HEK293 (cell line): ENCODE results near the gene HCAR2.
A peak's percentile ranks its signal among the peaks of the same experiment; 100 is the strongest.
"Not testable (repeated sequence)": the region's sequence is repeated elsewhere in the genome, so short reads cannot be mapped to it uniquely, and the experiment has no call there.

Source experiments
- CTCF ChIA-PET: fragments of 350-600 bp; formaldehyde crosslinking; extraction: SDS; loops from one replicate; lab custom pipeline; 2021; ENCODE audit warnings: antibody characterized with exemption; lab: Yijun Ruan, JAX
- POLR2A ChIA-PET: fragments of 300-600 bp; formaldehyde crosslinking; extraction: SDS; loops from one replicate; lab custom pipeline; 2020; ENCODE audit warnings: antibody characterized with exemption, inconsistent platforms; lab: Yijun Ruan, JAX
- H3K27ac ChIP-seq: fragments of 200-500 bp; sonication (Bioruptor generic); 2 replicates; pipeline ENCODE4 v1.5.1; 2014; ENCODE audit warnings: low read depth, low read length, control low read depth, inconsistent platforms; ENCODE audit errors: extremely low read depth
- H3K36me3 ChIP-seq, 2 experiments: fragments of 200-500 bp in 1 of 2; sonication (Bioruptor generic) in 1 of 2; 1 replicate in 1 of 2; 2 replicates in 1 of 2; pipeline ENCODE4 v1.5.1; 2014 to 2017; ENCODE audit warnings: inconsistent platforms in 2 of 2, low read length in 2 of 2; ENCODE audit not compliant: control insufficient read depth in 2 of 2, insufficient read depth in 1 of 2
- H3K4me1 ChIP-seq: fragments of 200-500 bp; sonication (Bioruptor generic); 2 replicates; pipeline ENCODE4 v1.5.1; 2014; ENCODE audit warnings: mild to moderate bottlenecking, low read length, inconsistent platforms; ENCODE audit not compliant: control insufficient read depth, insufficient read depth
- H3K4me3 ChIP-seq: 2 replicates; pipeline ENCODE4 v1.5.1; 2011; ENCODE audit warnings: low read depth, mild to moderate bottlenecking, control low read depth, low read length, moderate library complexity
- H3K9me3 ChIP-seq: fragments of 200-500 bp; sonication (Bioruptor generic); 2 replicates; pipeline ENCODE4 v1.5.1; 2014; ENCODE audit warnings: low read depth, low read length, inconsistent platforms; ENCODE audit not compliant: control insufficient read depth, insufficient read depth
- EGR2 ChIP-seq: fragments of 450-650 bp; formaldehyde crosslinking; IDR thresholded peaks from 2 replicates; pipeline ENCODE4 v1.5.1; 2016; ENCODE audit warnings: low read depth, missing biosample characterization, missing genetic modification characterization
- PRDM1 ChIP-seq: fragments of 450-650 bp; formaldehyde crosslinking; IDR thresholded peaks from 2 replicates; pipeline ENCODE4; 2016; ENCODE audit warnings: missing biosample characterization, missing genetic modification characterization
- ZFHX2 ChIP-seq: fragments of 450-650 bp; formaldehyde crosslinking; conservative IDR thresholded peaks from 2 replicates; pipeline ENCODE4 v1.5.1; 2016; ENCODE audit warnings: missing biosample characterization, missing genetic modification characterization
- ZNF366 ChIP-seq: fragments of 450-650 bp; formaldehyde crosslinking; conservative IDR thresholded peaks from 2 replicates; pipeline ENCODE4 v1.5.1; 2016; ENCODE audit warnings: missing biosample characterization, missing genetic modification characterization

The HCAR2 gene

DNA sequence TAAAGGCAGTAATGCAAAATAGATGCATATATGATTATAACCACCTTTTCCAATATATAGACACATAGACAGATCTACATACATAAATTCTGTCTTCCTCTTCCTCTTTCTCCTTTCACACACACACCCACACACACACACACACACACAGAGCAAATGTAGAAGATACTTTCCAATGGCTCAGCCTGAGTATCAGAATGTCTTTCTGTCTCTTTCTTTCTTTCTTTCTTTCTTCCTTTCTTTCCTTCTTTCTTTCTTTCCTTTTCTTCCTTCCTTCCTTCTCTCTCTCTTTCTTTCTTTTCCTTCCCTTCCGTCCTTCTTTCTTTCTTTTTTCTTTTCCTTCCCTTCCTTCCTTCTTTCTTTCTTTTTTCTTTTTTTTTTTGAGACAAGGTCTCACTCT is 8.1 kb upstream of the HCAR2 start:
- H3K4me1 ChIP-seq, POLR2A ChIA-PET, H3K9me3 ChIP-seq, H3K36me3 ChIP-seq, CTCF ChIA-PET, H3K4me3 ChIP-seq, H3K27ac ChIP-seq: not testable (repeated sequence)
- peak; percentile 51 for TF ChIP-seq ZFHX2 (tag by site-specific recombination)
- TF ChIP-seq PRDM1 (tag by site-specific recombination), result 0 out of 2 replicates have a peak, but pooled peaks have one; percentile 53
- 0 out of 2 replicates have a peak, but pooled peaks have one; percentile 13 for TF ChIP-seq EGR2
- peak; percentile 93 for TF ChIP-seq ZNF366 (tag by site-specific recombination)

DNA sequence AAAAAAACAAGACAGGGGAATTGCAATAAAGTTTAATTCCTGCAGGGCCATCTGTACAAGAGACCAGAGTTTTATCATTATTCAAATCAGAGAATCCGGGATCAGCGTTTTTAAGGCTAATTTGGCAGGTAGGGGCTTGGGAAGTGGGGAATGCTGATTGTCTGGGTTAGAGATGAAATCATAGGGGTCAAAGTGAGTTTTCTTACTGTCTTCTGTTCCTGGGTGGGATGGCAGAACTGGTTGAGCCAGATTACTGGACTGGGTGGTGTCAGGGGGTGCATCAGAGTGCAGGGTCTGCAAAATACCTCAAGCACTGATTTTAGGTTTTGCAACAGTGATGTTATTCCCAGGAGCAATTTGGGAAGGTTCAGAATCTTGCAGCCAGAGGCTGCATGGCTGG is 7.2 kb upstream of the HCAR2 start:
- POLR2A ChIA-PET, result interaction anchor here (0.7 kb wide), 1 partner anchor 13 kb away, joined by 3 read pairs; no protein-coding TSS in a partner anchor
- H3K4me1 ChIP-seq, H3K9me3 ChIP-seq, H3K36me3 ChIP-seq, CTCF ChIA-PET, H3K27ac ChIP-seq, H3K4me3 ChIP-seq: not testable (repeated sequence)

DNA sequence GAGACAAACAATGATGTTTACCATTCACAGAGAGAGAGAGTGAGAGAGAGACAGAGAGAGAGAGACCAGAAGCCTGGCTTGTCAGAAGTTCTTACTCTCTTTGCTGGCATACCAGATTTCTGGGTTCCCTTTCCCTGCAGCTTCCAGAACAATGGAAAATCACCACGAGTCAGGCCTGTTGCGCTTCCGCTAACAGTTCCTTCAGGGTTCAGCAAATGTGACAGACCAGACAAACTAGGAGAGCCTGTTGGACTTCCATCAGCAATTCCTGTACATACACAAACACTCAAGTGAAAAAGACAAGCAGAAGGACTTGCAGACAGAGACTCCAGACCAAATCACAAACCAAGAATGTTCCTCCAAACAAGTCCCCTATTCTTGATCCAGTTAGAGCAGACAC is 6.1 kb upstream of the HCAR2 start:
- H3K27ac ChIP-seq, H3K9me3 ChIP-seq, H3K36me3 ChIP-seq, H3K4me3 ChIP-seq, POLR2A ChIA-PET, H3K4me1 ChIP-seq, CTCF ChIA-PET: not testable (repeated sequence)

DNA sequence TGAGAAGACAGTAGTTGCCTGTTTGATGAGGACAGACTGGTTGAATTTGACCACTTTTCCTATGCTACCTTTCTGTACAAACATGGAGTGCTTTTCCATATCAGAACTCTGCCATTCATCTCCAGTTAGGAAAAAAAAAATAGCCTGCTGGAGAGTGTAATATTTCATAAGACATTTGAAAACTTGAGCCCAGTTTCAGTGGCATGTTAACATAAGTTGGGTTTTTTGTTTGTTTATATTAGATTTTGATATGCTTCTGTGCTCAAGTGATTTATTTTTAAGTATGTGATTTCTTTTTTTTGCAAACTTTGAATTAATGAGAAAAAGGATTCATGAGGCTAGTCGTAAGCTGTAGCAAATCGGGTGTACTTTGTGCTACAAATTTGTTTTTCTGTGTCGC is 684 bp upstream of the HCAR2 start:
- H3K9me3 ChIP-seq, H3K36me3 ChIP-seq, CTCF ChIA-PET, H3K27ac ChIP-seq, POLR2A ChIA-PET, H3K4me3 ChIP-seq, H3K4me1 ChIP-seq: not testable (repeated sequence)

DNA sequence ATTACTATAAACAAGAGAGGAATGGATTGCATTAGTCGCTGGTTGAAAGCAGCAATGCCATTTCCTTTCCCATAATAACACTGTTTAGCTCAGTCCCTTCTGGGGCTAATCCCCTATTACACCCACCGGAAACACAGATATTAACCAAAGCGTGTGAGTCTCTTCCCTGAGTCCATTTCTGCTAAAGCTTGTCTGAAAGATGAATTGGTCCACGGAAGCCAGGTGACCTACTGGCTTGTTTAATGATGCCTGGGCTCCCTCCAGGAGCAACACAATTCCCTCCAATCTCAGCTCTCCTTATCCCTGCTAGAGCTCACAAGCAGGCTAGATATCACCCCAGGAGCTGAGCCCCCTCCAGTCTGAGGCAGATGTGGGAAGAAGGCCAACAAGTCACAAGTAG is 1.7 kb downstream of the HCAR2 start:
- H3K27ac ChIP-seq, H3K4me3 ChIP-seq, CTCF ChIA-PET: not testable (repeated sequence)

DNA sequence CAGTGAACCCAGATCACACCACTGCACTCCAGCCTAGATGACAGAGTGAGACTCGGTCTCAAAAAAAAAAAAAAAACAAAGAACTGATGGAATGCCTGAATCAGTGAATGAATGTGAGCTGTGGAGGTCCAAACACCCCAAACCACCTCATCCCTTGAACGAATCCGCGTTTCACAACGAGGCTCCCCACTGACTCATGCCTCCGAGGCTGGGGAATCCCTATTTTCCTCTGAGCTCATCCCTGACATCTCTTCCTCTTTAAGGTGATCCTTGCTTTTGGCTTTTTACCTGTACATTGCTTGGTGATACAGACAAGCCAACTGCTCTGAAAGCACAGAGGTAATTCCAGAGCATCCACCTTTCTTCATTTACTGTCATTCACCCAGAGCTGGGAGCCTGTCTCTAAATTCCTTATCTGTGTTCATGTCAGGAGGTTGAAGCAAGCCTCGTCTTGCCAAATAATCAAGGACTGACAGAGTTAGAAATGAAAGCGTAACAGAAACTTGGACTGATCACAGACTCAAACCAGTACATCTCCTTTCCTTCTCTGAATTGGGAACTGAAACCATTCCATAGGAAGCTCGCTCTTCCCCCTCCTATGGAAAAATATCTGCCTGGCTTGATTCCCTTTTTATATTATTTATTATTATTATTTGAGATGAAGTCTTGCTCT is 3.0 kb downstream of the HCAR2 start:
- H3K4me3 ChIP-seq, H3K27ac ChIP-seq, CTCF ChIA-PET, H3K4me1 ChIP-seq, H3K9me3 ChIP-seq, POLR2A ChIA-PET, H3K36me3 ChIP-seq: not testable (repeated sequence)

More for the DNA sequence above, 1.7 kb downstream of the HCAR2 start:
- H3K36me3 ChIP-seq, H3K9me3 ChIP-seq, POLR2A ChIA-PET, H3K4me1 ChIP-seq: not testable (repeated sequence)

DNA sequence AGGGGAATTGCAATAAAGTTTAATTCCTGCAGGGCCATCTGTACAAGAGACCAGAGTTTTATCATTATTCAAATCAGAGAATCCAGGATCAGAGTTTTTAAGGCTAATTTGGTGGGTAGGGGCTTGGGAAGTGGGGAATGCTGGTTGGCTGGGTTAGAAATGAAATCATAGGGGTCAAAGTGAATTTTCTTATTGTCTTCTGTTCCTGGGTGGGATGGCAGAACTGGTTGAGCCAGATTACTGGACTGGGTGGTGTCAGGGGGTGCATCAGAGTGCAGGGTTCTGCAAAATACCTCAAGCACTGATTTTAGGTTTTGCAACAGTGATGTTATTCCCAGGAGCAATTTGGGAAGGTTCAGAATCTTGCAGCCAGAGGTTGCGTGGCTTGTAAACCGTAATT is 6.2 kb downstream of the HCAR2 start:
- H3K9me3 ChIP-seq, H3K36me3 ChIP-seq, H3K4me1 ChIP-seq, H3K27ac ChIP-seq, H3K4me3 ChIP-seq, CTCF ChIA-PET, POLR2A ChIA-PET: not testable (repeated sequence)
